ENCODE data around the gene SERF2. TPM values are rescaled to one million over a fixed set of nuclear protein-coding genes. Genes with fewer than 3 reads are reported as not detected.
"Not testable (repeated sequence)": the region's sequence is repeated elsewhere in the genome, so short reads cannot be mapped to it uniquely, and the experiment has no call there.

SERF2 gene
- total and polyA plus RNA-seq, 5 experiments from 2014 or later = 549 to 2,412 (median 1,905) TPM

GRCh38 chr15:43815064-43815463 lies 22.9 kb downstream of the SERF2 start:
- Mint-ChIP-seq H3K36me3 (peaks cover 14 to 76% (median 23%) of the 10 kb centered on the region in 3 donors), H3K4me1 (peaks cover 8 to 18% (median 10%) of the 10 kb centered on the region in 4 donors), H3K27ac (peak overlapping the region in 7 of 10 donors; percentile 14 to 84 (median 25))
- DNase-seq, H3K9me3 Mint-ChIP-seq, H3K4me3 Mint-ChIP-seq, ATAC-seq, H3K27me3 Mint-ChIP-seq: not testable (repeated sequence)
- POLR2A ChIA-PET = interaction anchor here (0.7 kb wide), 1 partner anchor 1192 kb away, joined by 3 read pairs; no protein-coding TSS in a partner anchor

- DNase-seq (no peak), ATAC-seq (no peak)
- Mint-ChIP-seq H3K27me3 (no peaks in the 10 kb centered on the region), H3K27ac (peak overlapping the region in 8 of 10 donors; percentile 27 to 84 (median 52)), H3K9me3 (no peaks in the 10 kb centered on the region), H3K36me3 (peaks cover 0 to 30% (median 5%) of the 10 kb centered on the region in 3 donors), H3K4me3 (peak overlapping the region in 9 of 10 donors; percentile 27 to 81 (median 50)), H3K4me1 (peaks cover 13 to 58% (median 46%) of the 10 kb centered on the region in 4 donors)
- POLR2A ChIA-PET = interaction anchor here (0.6 to 4.5 kb wide), 4 partner anchors 12 to 796 kb away, joined by 3 to 42 read pairs (median 5); partner anchors contain the start of genes HYPK and SERINC4
Observed at GRCh38 chr15:43821505-43821904, 29.4 kb downstream of the SERF2 start.

- POLR2A ChIA-PET = interaction anchor here (0.6 to 4.5 kb wide), 13 partner anchors 12 to 805 kb away, joined by 3 to 42 read pairs (median 4); partner anchors contain the start of genes ELL3, HYPK, PDIA3 and SERF2
- Mint-ChIP-seq H3K27ac (peak within 1 kb of the TSS; percentile 96 to 99 (median 98)), H3K4me3 (peak within 1 kb of the TSS; percentile 95 to 99 (median 98)), H3K4me1 (peaks cover 21 to 73% (median 62%) of the 10 kb centered on the region in 4 donors), H3K27me3 (no peaks in the 10 kb centered on the region), H3K36me3 (peaks cover 0 to 16% (median 0%) of the 10 kb centered on the region in 3 donors), H3K9me3 (no peaks in the 10 kb centered on the region)
- DNase-seq = peak; percentile 76 to 96 (median 90)
- ATAC-seq = peak; percentile 91 to 93
Observed at GRCh38 chr15:43824302-43825246, 32.5 kb downstream of the SERF2 start, which contains the start of gene MFAP1. Gene MFAP1, minus strand, starts transcription at chr15:43824690. Its CDS starts 121 bp downstream, at chr15:43824569.

DNA sequence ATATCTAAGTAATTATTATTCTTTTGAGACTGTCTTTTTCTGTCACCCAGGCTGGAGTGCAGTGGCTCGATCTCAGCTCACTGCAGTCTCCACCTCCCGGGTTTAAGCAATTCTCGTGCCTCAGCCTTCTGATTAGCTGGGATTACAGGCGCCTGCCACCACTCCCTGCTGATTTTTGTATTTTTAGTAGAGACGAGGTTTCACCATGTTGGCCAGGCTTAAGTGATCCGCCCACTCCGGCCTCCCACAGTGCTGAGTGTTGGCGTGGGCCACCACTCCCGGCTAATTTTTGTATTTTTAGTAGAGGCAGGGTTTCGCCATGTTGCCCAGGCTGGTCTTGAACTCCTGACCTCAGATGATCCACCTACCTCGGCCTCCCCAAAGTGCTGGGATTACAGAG lies 33.2 kb downstream of the SERF2 start:
- DNase-seq, ATAC-seq, H3K27me3 Mint-ChIP-seq, H3K9me3 Mint-ChIP-seq: not testable (repeated sequence)
- H3K36me3 Mint-ChIP-seq = peaks cover 0 to 20% (median 2%) of the 10 kb centered on the region in 3 donors
- peaks cover 21 to 76% (median 59%) of the 10 kb centered on the region in 4 donors for H3K4me1 Mint-ChIP-seq
- peak overlapping the region in 3 of 10 donors; percentile 41 to 89 (median 58) for H3K27ac Mint-ChIP-seq
- POLR2A ChIA-PET = interaction anchor here (0.6 to 4.5 kb wide), 9 partner anchors 18 to 806 kb away, joined by 3 to 42 read pairs (median 6); partner anchors contain the start of genes ELL3, HYPK, PDIA3 and SERF2
- H3K4me3 Mint-ChIP-seq = peak overlapping the region in 8 of 10 donors; percentile 24 to 97 (median 90)

DNA sequence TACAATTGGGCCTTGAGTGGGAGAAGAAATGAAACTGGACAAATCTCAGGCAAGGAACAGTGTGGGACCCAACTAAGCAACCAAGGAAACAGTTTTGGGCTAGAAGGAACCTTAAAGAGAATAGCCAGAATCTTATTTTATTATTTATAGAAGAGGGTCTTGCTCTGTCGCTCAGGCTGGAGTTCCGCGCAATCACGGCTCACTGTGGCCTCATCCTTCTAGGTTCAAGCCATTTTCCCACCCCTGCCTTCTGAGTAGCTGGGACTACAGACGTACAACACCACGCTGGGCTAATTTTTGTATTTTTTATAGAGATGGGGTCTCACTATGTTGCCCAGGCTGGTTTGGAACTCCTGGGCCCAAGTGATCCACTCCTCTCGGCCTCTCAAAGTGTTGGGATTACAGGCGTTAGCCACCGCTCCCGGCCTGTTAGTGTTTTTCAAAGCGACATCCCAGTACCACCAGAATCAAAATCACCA lies 33.9 kb downstream of the SERF2 start:
- Mint-ChIP-seq H3K4me3 (peak overlapping the region; percentile 82 to 97 (median 89)), H3K4me1 (peaks cover 21 to 71% (median 55%) of the 10 kb centered on the region in 4 donors), H3K27me3 (no peaks in the 10 kb centered on the region), H3K36me3 (peaks cover 0 to 17% (median 2%) of the 10 kb centered on the region in 3 donors), H3K27ac (peak overlapping the region; percentile 86 to 95 (median 90)), H3K9me3 (no peaks in the 10 kb centered on the region)
- DNase-seq = no peak
- no peak for ATAC-seq
- POLR2A ChIA-PET = interaction anchor here (0.5 to 4.5 kb wide), 2 partner anchors 10 to 26 kb away, joined by 3 to 42 read pairs; partner anchors contain the start of genes HYPK and SERINC4

- H3K27ac Mint-ChIP-seq = peak within 1 kb of the TSS; percentile 86 to 95 (median 90)
- H3K27me3 Mint-ChIP-seq = no peaks in the 10 kb centered on the region
- peaks cover 0 to 15% (median 2%) of the 10 kb centered on the region in 3 donors for H3K36me3 Mint-ChIP-seq
- H3K9me3 Mint-ChIP-seq = no peaks in the 10 kb centered on the region
- H3K4me3 Mint-ChIP-seq = peak within 1 kb of the TSS; percentile 82 to 97 (median 89)
- H3K4me1 Mint-ChIP-seq = peaks cover 22 to 69% (median 50%) of the 10 kb centered on the region in 4 donors
- ATAC-seq (peak; percentile 43 to 62), DNase-seq (peak; percentile 13 to 75 (median 52))
- POLR2A ChIA-PET = no interaction called here
Observed at GRCh38 chr15:43826508-43827341, 34.6 kb downstream of the SERF2 start, which contains the start of gene WDR76. Gene WDR76, plus strand, starts transcription at chr15:43827002. Its CDS starts 31 bp downstream, at chr15:43827033.

DNA sequence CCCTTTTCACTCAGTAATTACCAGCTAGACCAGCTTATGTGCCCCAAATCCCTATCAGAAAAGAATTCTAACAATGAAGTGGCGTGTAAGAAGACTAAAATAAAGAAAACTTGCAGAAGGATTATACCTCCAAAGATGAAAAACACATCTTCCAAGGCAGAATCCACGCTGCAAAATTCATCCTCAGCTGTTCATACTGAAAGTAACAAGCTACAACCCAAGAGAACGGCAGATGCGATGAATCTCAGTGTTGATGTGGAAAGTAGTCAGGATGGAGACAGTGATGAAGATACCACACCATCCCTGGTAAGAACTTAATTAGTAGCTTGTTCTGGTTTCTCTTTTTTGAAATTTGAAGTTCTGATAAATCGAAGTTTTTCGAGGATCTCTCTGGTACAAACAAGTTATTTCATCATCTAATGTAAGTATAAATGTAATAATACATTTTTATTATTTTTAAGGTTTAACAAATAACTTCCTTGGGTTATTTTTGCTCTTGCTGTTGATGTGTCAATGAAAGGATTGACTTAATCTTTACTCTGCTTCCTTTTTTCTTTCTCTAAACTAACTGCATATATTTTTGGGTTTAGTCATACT lies 36.0 kb downstream of the SERF2 start:
- Mint-ChIP-seq H3K27me3 (no peaks in the 10 kb centered on the region), H3K9me3 (no peaks in the 10 kb centered on the region), H3K4me3 (peak overlapping the region; percentile 82 to 97 (median 89)), H3K36me3 (peaks cover 0 to 15% (median 2%) of the 10 kb centered on the region in 3 donors), H3K4me1 (peaks cover 21 to 66% (median 47%) of the 10 kb centered on the region in 4 donors), H3K27ac (peak overlapping the region; percentile 86 to 95 (median 90))
- DNase-seq (no peak), ATAC-seq (no peak)
- POLR2A ChIA-PET = no interaction called here

DNA sequence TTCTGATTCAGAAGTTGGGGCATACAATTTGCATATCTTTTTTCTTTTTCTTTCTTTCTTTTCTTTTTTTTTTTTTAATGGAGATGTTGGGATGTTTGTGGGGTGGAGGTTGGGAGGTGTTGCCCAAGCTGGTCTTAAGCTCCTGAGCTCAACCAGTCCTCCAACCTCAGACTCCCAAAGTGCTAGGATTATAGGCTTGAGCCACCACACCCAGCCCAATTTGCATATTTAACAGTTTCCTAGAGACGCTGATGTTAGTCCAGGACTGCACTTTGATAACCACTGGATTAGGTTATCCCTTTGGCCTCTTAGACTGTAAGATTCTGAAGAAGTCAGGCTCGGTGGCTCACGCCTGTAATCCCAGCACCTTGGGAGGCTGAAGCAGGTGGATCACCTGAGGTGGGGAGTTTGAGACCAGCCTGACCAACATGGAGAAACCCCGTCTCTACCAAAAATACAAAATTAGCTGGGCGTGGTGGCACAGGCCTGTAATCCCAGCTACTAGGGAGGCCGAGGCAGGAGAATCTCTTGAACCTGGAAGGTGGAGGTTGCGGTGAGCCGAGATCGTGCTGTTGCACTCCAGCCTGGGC lies 37.9 kb downstream of the SERF2 start:
- POLR2A ChIA-PET, H3K4me3 Mint-ChIP-seq, H3K27me3 Mint-ChIP-seq, DNase-seq, ATAC-seq, H3K9me3 Mint-ChIP-seq: not testable (repeated sequence)
- Mint-ChIP-seq H3K4me1 (peaks cover 14 to 52% (median 36%) of the 10 kb centered on the region in 4 donors), H3K36me3 (peaks cover 0 to 25% (median 5%) of the 10 kb centered on the region in 3 donors), H3K27ac (peak overlapping the region in 3 of 10 donors; percentile 48 to 71 (median 70))

- peaks cover 14 to 51% (median 36%) of the 10 kb centered on the region in 4 donors for H3K4me1 Mint-ChIP-seq
- DNase-seq, H3K4me3 Mint-ChIP-seq, H3K9me3 Mint-ChIP-seq, POLR2A ChIA-PET, H3K27me3 Mint-ChIP-seq, ATAC-seq: not testable (repeated sequence)
- H3K36me3 Mint-ChIP-seq = peaks cover 0 to 32% (median 5%) of the 10 kb centered on the region in 3 donors
- H3K27ac Mint-ChIP-seq = peak overlapping the region in 2 of 10 donors; percentile 28 to 58
Observed at GRCh38 chr15:43830691-43831275, 38.7 kb downstream of the SERF2 start.

- Mint-ChIP-seq H3K36me3 (peaks cover 0 to 40% (median 10%) of the 10 kb centered on the region in 3 donors), H3K4me1 (peaks cover 14 to 43% (median 29%) of the 10 kb centered on the region in 4 donors), H3K27ac (peak overlapping the region in 8 of 10 donors; percentile 4 to 85 (median 51))
- H3K9me3 Mint-ChIP-seq, DNase-seq, ATAC-seq, H3K4me3 Mint-ChIP-seq, H3K27me3 Mint-ChIP-seq, POLR2A ChIA-PET: not testable (repeated sequence)
Observed at GRCh38 chr15:43831519-43832052, 39.5 kb downstream of the SERF2 start.
